H9 (cell line): Measurements from ENCODE around the gene TMUB2. TPM values are rescaled to one million over a fixed set of nuclear protein-coding genes. Genes with fewer than 3 reads are reported as not detected.

Source experiments
- DNase-seq: peaks from one replicate; pipeline ENCODE4 v3.0.0-alpha.2; 2017
- H2AFZ ChIP-seq: one replicate; pipeline ENCODE4 v1.6.1; 2013; ENCODE audit warnings: mild to moderate bottlenecking, low read length, control low read depth, moderate library complexity
- H2AK5ac ChIP-seq: 2 replicates; pipeline ENCODE4 v1.6.1; 2013; ENCODE audit warnings: low read length, control low read depth, mixed read lengths; ENCODE audit not compliant: insufficient read length
- H2BK120ac ChIP-seq: one replicate; pipeline ENCODE4 v1.6.1; 2013; ENCODE audit warnings: low read depth, mild to moderate bottlenecking, low read length, control low read depth, inconsistent platforms; ENCODE audit not compliant: poor library complexity, severe bottlenecking
- H2BK12ac ChIP-seq: 2 replicates; pipeline ENCODE4 v1.6.1; 2013; ENCODE audit warnings: low read length, control low read depth, mixed read lengths, low read depth; ENCODE audit not compliant: insufficient read length
- H2BK15ac ChIP-seq: 2 replicates; pipeline ENCODE4 v1.6.1; 2013; ENCODE audit warnings: low read depth, low read length, control low read depth
- H2BK20ac ChIP-seq: one replicate; pipeline ENCODE4 v1.6.1; 2013; ENCODE audit warnings: low read depth, mild to moderate bottlenecking, low read length, control low read depth, inconsistent platforms; ENCODE audit not compliant: poor library complexity, severe bottlenecking
- H2BK5ac ChIP-seq: 2 replicates; pipeline ENCODE4 v1.6.1; 2013; ENCODE audit warnings: low read length, control low read depth, mixed read lengths; ENCODE audit not compliant: insufficient read length
- H3K14ac ChIP-seq: 2 replicates; pipeline ENCODE4 v1.6.1; 2013; ENCODE audit warnings: low read length, control low read depth; ENCODE audit not compliant: insufficient read depth
- H3K18ac ChIP-seq: 2 replicates; pipeline ENCODE4 v1.6.1; 2013; ENCODE audit warnings: low read depth, mild to moderate bottlenecking, mixed read lengths, low read length, control low read depth; ENCODE audit not compliant: insufficient read length
- H3K23ac ChIP-seq: 2 replicates; pipeline ENCODE4 v1.6.1; 2013; ENCODE audit warnings: low read length, control low read depth, mixed read lengths, low read depth; ENCODE audit not compliant: insufficient read length
- H3K23me2 ChIP-seq: 2 replicates; pipeline ENCODE4 v1.6.1; 2013; ENCODE audit warnings: low read depth, mild to moderate bottlenecking, mixed read lengths, low read length, control low read depth; ENCODE audit not compliant: insufficient read length, poor library complexity, severe bottlenecking
- H3K27ac ChIP-seq: 2 replicates; pipeline ENCODE4 v1.5.1; 2013; ENCODE audit warnings: low read length, control low read depth, mixed read lengths, low read depth; ENCODE audit not compliant: insufficient read length
- H3K27me3 ChIP-seq: 2 replicates; pipeline ENCODE4 v1.6.1; 2013; ENCODE audit warnings: low read length, control low read depth, inconsistent platforms; ENCODE audit not compliant: insufficient read depth
- H3K4ac ChIP-seq: 2 replicates; pipeline ENCODE4 v1.6.1; 2013; ENCODE audit warnings: low read depth, mild to moderate bottlenecking, control low read depth, inconsistent platforms, low read length, moderate library complexity
- H3K4me1 ChIP-seq: 2 replicates; pipeline ENCODE4 v1.6.1; 2013; ENCODE audit warnings: low read length, control low read depth, inconsistent platforms; ENCODE audit not compliant: insufficient read depth
- H3K4me2 ChIP-seq: 2 replicates; pipeline ENCODE4 v1.6.1; 2013; ENCODE audit warnings: low read length, control low read depth, mixed read lengths; ENCODE audit not compliant: insufficient read length, insufficient read depth
- H3K56ac ChIP-seq: 2 replicates; pipeline ENCODE4 v1.6.1; 2013; ENCODE audit warnings: low read depth, mild to moderate bottlenecking, mixed read lengths, low read length, control low read depth; ENCODE audit not compliant: insufficient read length
- H3K79me1 ChIP-seq: 2 replicates; pipeline ENCODE4 v1.6.1; 2013; ENCODE audit warnings: low read depth, mild to moderate bottlenecking, moderate library complexity, low read length, control low read depth, inconsistent platforms; ENCODE audit not compliant: insufficient read depth, poor library complexity, severe bottlenecking
- H3K79me2 ChIP-seq: 2 replicates; pipeline ENCODE4 v1.6.1; 2013; ENCODE audit warnings: low read length, control low read depth, inconsistent platforms; ENCODE audit not compliant: insufficient read depth
- H3K9ac ChIP-seq: 2 replicates; pipeline ENCODE4 v1.6.1; 2013; ENCODE audit warnings: low read length, control low read depth, mixed read lengths; ENCODE audit not compliant: insufficient read length; ENCODE audit errors: extremely low read depth
- H3K9me3 ChIP-seq: one replicate; pipeline ENCODE4 v1.6.1; 2013; ENCODE audit warnings: low read depth, low read length, inconsistent platforms; ENCODE audit not compliant: control insufficient read depth
- H3T11ph ChIP-seq: one replicate; pipeline ENCODE4 v1.6.1; 2013; ENCODE audit warnings: mild to moderate bottlenecking, low read length, control low read depth, inconsistent platforms
- H4K20me1 ChIP-seq: one replicate; pipeline ENCODE4 v1.6.1; 2013; ENCODE audit not compliant: control insufficient read depth, insufficient read length, insufficient read depth
- H4K5ac ChIP-seq: 2 replicates; pipeline ENCODE4 v1.6.1; 2013; ENCODE audit warnings: low read depth, mild to moderate bottlenecking, mixed read lengths, low read length, control low read depth; ENCODE audit not compliant: insufficient read length
- H4K8ac ChIP-seq: replicated peaks from 2 replicates; pipeline ENCODE4 v1.6.1; 2013; ENCODE audit warnings: low read length, control low read depth, mixed read lengths, low read depth; ENCODE audit not compliant: insufficient read length
- H4K91ac ChIP-seq: 2 replicates; pipeline ENCODE4 v1.6.1; 2013; ENCODE audit warnings: low read depth, mild to moderate bottlenecking, moderate library complexity, mixed read lengths, low read length, control low read depth; ENCODE audit not compliant: insufficient read length
- H3K27ac Mint-ChIP-seq, 3 experiments: 2 replicates in 2 of 3; 3 replicates in 1 of 3; pipeline ENCODE4 v1.8.0; 2020 to 2021; ENCODE audit warnings: mixed read lengths in 3 of 3, mild to moderate bottlenecking in 1 of 3, moderate library complexity in 1 of 3
- H3K27me3 Mint-ChIP-seq: 2 replicates; pipeline ENCODE4 v1.8.0; 2021; ENCODE audit warnings: low read depth, mild to moderate bottlenecking, moderate library complexity, mixed read lengths
- H3K36me3 Mint-ChIP-seq, 3 experiments: 2 replicates in 2 of 3; 3 replicates in 1 of 3; pipeline ENCODE4 v1.8.0; 2020 to 2021; ENCODE audit warnings: low read depth in 3 of 3, mixed read lengths in 3 of 3; ENCODE audit not compliant: insufficient read depth in 1 of 3
- H3K4me1 Mint-ChIP-seq, 2 experiments: 2 replicates each; pipeline ENCODE4 v1.8.0; 2020; ENCODE audit warnings: mixed read lengths in 2 of 2
- H3K4me3 Mint-ChIP-seq, 2 experiments: 2 replicates in 1 of 2; 3 replicates in 1 of 2; pipeline ENCODE4 v1.8.0; 2020 to 2021; ENCODE audit warnings: mild to moderate bottlenecking in 2 of 2, mixed read lengths in 2 of 2, moderate library complexity in 1 of 2
- H3K9me3 Mint-ChIP-seq, 2 experiments: 2 replicates in 1 of 2; 3 replicates in 1 of 2; pipeline ENCODE4 v1.8.0; 2020; ENCODE audit warnings: mild to moderate bottlenecking in 2 of 2, mixed read lengths in 2 of 2, moderate library complexity in 1 of 2
- WGBS: extraction: QIAGEN DNeasy Blood & Tissue Kit; methylation state at CpG from one replicate; pipeline ENCODE4 v1.1.7; 2013; ENCODE audit warnings: missing lambda C conversion rate, low lambda C conversion rate, mixed read lengths; ENCODE audit not compliant: insufficient read length; ENCODE audit errors: extremely low coverage; 5-methylcytosine and 5-hydroxymethylcytosine counted together
- total RNA-seq: library from RNA; stranded (reverse); gene quantifications from 2 replicates; pipeline ENCODE4 v1.2.1, GENCODE V29; 2021
- TF ChIP-seq, protein P1 (sequence below): fragments of 200-600 bp; sonication (generic); conservative IDR thresholded peaks from 3 replicates; pipeline ENCODE4 v1.8.0; 2021; ENCODE audit warnings: antibody characterized with exemption, mild to moderate bottlenecking

TMUB2 gene
- total RNA-seq, 1 experiment from 2014 or later: 22.9 TPM

- peaks cover 3 to 24% of the 10 kb centered on the region in 2 experiments; a peak in 3 of 4 replicates for H3K4me1 Mint-ChIP-seq
- no peaks in the 10 kb centered on the region for H3K9me3 Mint-ChIP-seq
- no peak overlapping the region for H2AFZ ChIP-seq
- H3K56ac ChIP-seq: no peak overlapping the region
- H3K14ac ChIP-seq: no peak overlapping the region
- H4K91ac ChIP-seq: no peak overlapping the region
- no peak overlapping the region for H2BK120ac ChIP-seq
- H3K4me3 Mint-ChIP-seq: no peak overlapping the region; a peak in 1 of 5 replicates
- peaks cover 46 to 91% (median 84%) of the 10 kb centered on the region in 3 experiments for H3K36me3 Mint-ChIP-seq
- no peak overlapping the region for H2BK12ac ChIP-seq
- H3K27me3 ChIP-seq: no peaks in the 10 kb centered on the region
- H3K4me1 ChIP-seq: no peaks in the 10 kb centered on the region
- no peak overlapping the region for H3K4me2 ChIP-seq
- H3K9ac ChIP-seq: no peak overlapping the region
- H3K27ac ChIP-seq: no peak overlapping the region
- H4K20me1 ChIP-seq: no peaks in the 10 kb centered on the region
- no peak overlapping the region for H2AK5ac ChIP-seq
- TF ChIP-seq, protein P1, sequence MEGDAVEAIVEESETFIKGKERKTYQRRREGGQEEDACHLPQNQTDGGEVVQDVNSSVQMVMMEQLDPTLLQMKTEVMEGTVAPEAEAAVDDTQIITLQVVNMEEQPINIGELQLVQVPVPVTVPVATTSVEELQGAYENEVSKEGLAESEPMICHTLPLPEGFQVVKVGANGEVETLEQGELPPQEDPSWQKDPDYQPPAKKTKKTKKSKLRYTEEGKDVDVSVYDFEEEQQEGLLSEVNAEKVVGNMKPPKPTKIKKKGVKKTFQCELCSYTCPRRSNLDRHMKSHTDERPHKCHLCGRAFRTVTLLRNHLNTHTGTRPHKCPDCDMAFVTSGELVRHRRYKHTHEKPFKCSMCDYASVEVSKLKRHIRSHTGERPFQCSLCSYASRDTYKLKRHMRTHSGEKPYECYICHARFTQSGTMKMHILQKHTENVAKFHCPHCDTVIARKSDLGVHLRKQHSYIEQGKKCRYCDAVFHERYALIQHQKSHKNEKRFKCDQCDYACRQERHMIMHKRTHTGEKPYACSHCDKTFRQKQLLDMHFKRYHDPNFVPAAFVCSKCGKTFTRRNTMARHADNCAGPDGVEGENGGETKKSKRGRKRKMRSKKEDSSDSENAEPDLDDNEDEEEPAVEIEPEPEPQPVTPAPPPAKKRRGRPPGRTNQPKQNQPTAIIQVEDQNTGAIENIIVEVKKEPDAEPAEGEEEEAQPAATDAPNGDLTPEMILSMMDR: no peak
- H3K27ac Mint-ChIP-seq: no peak overlapping the region
- no peak overlapping the region for H3T11ph ChIP-seq
- no peaks in the 10 kb centered on the region for H3K79me2 ChIP-seq
- H2BK15ac ChIP-seq: no peak overlapping the region
- H3K23ac ChIP-seq: no peak overlapping the region
- H2BK5ac ChIP-seq: no peak overlapping the region
- no peaks in the 10 kb centered on the region for H3K9me3 ChIP-seq
- H4K8ac ChIP-seq: no peak overlapping the region
- no CpG with 5 or more reads among the region's 30 CpGs for WGBS
- no peak overlapping the region for H3K18ac ChIP-seq
- H3K79me1 ChIP-seq: no peaks in the 10 kb centered on the region
- no peak overlapping the region for H4K5ac ChIP-seq
- H3K4ac ChIP-seq: no peak overlapping the region
- no peaks in the 10 kb centered on the region for H3K23me2 ChIP-seq
- no peak overlapping the region for H2BK20ac ChIP-seq
- DNase-seq: no peak
- no peaks in the 10 kb centered on the region for H3K27me3 Mint-ChIP-seq
Observed at GRCh38 chr17:44211281-44212265, 24.8 kb downstream of the TMUB2 start.
